GM23338 (cell line): Measurements from ENCODE around the gene SOS2. TPM values are rescaled to one million over a fixed set of nuclear protein-coding genes. Genes with fewer than 3 reads are reported as not detected.

Source experiments
- ATAC-seq: fragments of 200-7000 bp; cut with Tn5 transposase; 3 replicates; pipeline ENCODE4 v1.9.1; 2020
- DNase-seq: peaks from one replicate; pipeline ENCODE4 v3.0.0-alpha.2; 2015; ENCODE audit warnings: low spot score
- H2AFZ ChIP-seq: fragments of 200-600 bp; sonication (generic); 2 replicates; pipeline ENCODE4 v1.8.0; 2016; ENCODE audit warnings: antibody characterized with exemption, mild to moderate bottlenecking, moderate library complexity
- H3F3A ChIP-seq: fragments of 200-600 bp; sonication (generic); replicated peaks from 2 replicates; pipeline ENCODE4 v1.8.0; 2017; ENCODE audit warnings: antibody characterized with exemption, mixed run types, low read depth
- H3K27ac ChIP-seq: fragments of 200-600 bp; sonication (generic); 2 replicates; pipeline ENCODE4 v1.6.1; 2016; ENCODE audit warnings: low read depth
- H3K27me3 ChIP-seq: fragments of 200-600 bp; sonication (generic); 2 replicates; pipeline ENCODE4 v1.8.0; 2016; ENCODE audit warnings: mild to moderate bottlenecking, mixed run types, moderate library complexity; ENCODE audit not compliant: insufficient read depth
- H3K36me3 ChIP-seq: fragments of 200-600 bp; sonication (generic); 2 replicates; pipeline ENCODE4 v1.8.0; 2016; ENCODE audit warnings: mild to moderate bottlenecking; ENCODE audit not compliant: insufficient read depth
- H3K4me1 ChIP-seq: fragments of 200-600 bp; sonication (generic); 2 replicates; pipeline ENCODE4 v1.8.0; 2016; ENCODE audit warnings: mild to moderate bottlenecking, moderate library complexity; ENCODE audit not compliant: insufficient read depth
- H3K4me2 ChIP-seq: fragments of 200-600 bp; sonication (generic); 2 replicates; pipeline ENCODE4 v1.7.1; 2017; ENCODE audit warnings: mixed run types
- H3K4me3 ChIP-seq: fragments of 200-600 bp; sonication (generic); 2 replicates; pipeline ENCODE4 v1.6.1; 2016; ENCODE audit warnings: mixed run types
- H3K79me2 ChIP-seq: fragments of 200-600 bp; sonication (generic); replicated peaks from 2 replicates; pipeline ENCODE4 v1.8.0; 2017; ENCODE audit warnings: mild to moderate bottlenecking; ENCODE audit not compliant: insufficient read depth
- H3K9me2 ChIP-seq: fragments of 200-600 bp; sonication (generic); 2 replicates; pipeline ENCODE4 v1.8.0; 2017; ENCODE audit not compliant: insufficient read depth
- H4K20me1 ChIP-seq: fragments of 200-600 bp; sonication (generic); replicated peaks from 2 replicates; pipeline ENCODE4 v1.8.0; 2017; ENCODE audit warnings: mild to moderate bottlenecking; ENCODE audit not compliant: insufficient read depth
- H3K27ac Mint-ChIP-seq: 2 replicates; pipeline ENCODE4 v1.8.0; 2020; ENCODE audit warnings: inconsistent platforms, mild to moderate bottlenecking, moderate library complexity, mixed read lengths
- H3K27me3 Mint-ChIP-seq: 3 replicates; pipeline ENCODE4 v1.8.0; 2022; ENCODE audit warnings: low read depth, mild to moderate bottlenecking, moderate library complexity, mixed read lengths, inconsistent platforms; ENCODE audit not compliant: insufficient read depth, poor library complexity
- H3K36me3 Mint-ChIP-seq: 3 replicates; pipeline ENCODE4 v1.8.0; 2021; ENCODE audit warnings: low read depth, mild to moderate bottlenecking, inconsistent platforms, moderate library complexity, mixed read lengths
- H3K4me1 Mint-ChIP-seq: 3 replicates; pipeline ENCODE4 v1.8.0; 2020; ENCODE audit warnings: mild to moderate bottlenecking, inconsistent platforms, mixed read lengths
- H3K4me3 Mint-ChIP-seq: 3 replicates; pipeline ENCODE4 v1.8.0; 2021; ENCODE audit warnings: moderate library complexity, mild to moderate bottlenecking, inconsistent platforms, mixed read lengths
- H3K9me3 Mint-ChIP-seq: 3 replicates; pipeline ENCODE4 v1.8.0; 2020; ENCODE audit warnings: moderate library complexity, mild to moderate bottlenecking, inconsistent platforms, mixed read lengths
- CREB1 ChIP-seq: fragments of 250-450 bp; sonication (Bioruptor Pico); IDR thresholded peaks from 2 replicates; pipeline ENCODE4 v1.5.0; 2020; ENCODE audit warnings: low read depth, mild to moderate bottlenecking, moderate library complexity
- EZH2 ChIP-seq: fragments of 200-600 bp; sonication (generic); IDR thresholded peaks from one replicate; pipeline ENCODE4 v1.8.0; 2017; ENCODE audit warnings: antibody characterized with exemption, mild to moderate bottlenecking, low read depth; ENCODE audit not compliant: unreplicated experiment
- EZH2phosphoT487 ChIP-seq: fragments of 200-600 bp; sonication (generic); IDR thresholded peaks from one replicate; pipeline ENCODE4 v1.8.1; 2018; ENCODE audit warnings: antibody characterized with exemption; ENCODE audit not compliant: unreplicated experiment
- JUNB ChIP-seq: IDR thresholded peaks from one replicate; pipeline ENCODE4 v1.6.1; 2016; ENCODE audit warnings: antibody characterized with exemption; ENCODE audit not compliant: unreplicated experiment
- NANOG ChIP-seq: IDR thresholded peaks from 2 replicates; pipeline ENCODE4 v1.6.1; 2016; ENCODE audit warnings: antibody characterized with exemption, borderline replicate concordance
- POLR2AphosphoS5 ChIP-seq: IDR thresholded peaks from 2 replicates; pipeline ENCODE4 v1.6.1; 2016; ENCODE audit warnings: antibody characterized with exemption, low read depth
- STAT1 ChIP-seq: IDR thresholded peaks from one replicate; pipeline ENCODE4 v1.6.1; 2016; ENCODE audit warnings: antibody characterized with exemption; ENCODE audit not compliant: unreplicated experiment
- ZNF114 ChIP-seq: fragments of 250-450 bp; sonication (Bioruptor Pico); IDR thresholded peaks from 2 replicates; pipeline ENCODE4 v1.5.0; 2020; ENCODE audit warnings: mild to moderate bottlenecking, moderate library complexity
- ZNF331 ChIP-seq: fragments of 250-450 bp; sonication (Bioruptor Pico); IDR thresholded peaks from 2 replicates; pipeline ENCODE4 v1.5.0; 2020; ENCODE audit warnings: low read depth, mild to moderate bottlenecking, moderate library complexity
- polyA plus RNA-seq: library from polyadenylated mRNA; unstranded; fragments of >200 nt; fragmentation: Nextera tagmentation; extraction: Ambion mirVana; gene quantifications from 2 replicates; pipeline ENCODE4 v1.2.1, GENCODE V29; 2016
- total RNA-seq: library from RNA; depleted of rRNA; stranded (reverse); fragments of >200 nt; shearing (Covaris generic); gene quantifications from 2 replicates; pipeline ENCODE4 v1.2.3, GENCODE V29; 2014
- TF ChIP-seq, protein P1 (sequence below), 2 experiments: fragments of 200-600 bp in 1 of 2; sonication (generic) in 1 of 2; conservative IDR thresholded peaks; 2 replicates each; pipeline versions ENCODE4 v1.5.1 to v1.6.1; 2016 to 2017; ENCODE audit warnings: antibody characterized with exemption in 2 of 2, low read depth in 2 of 2, mild to moderate bottlenecking in 2 of 2, moderate library complexity in 1 of 2
- TF ChIP-seq, protein P2 (sequence below): IDR thresholded peaks from 2 replicates; pipeline ENCODE4 v1.6.1; 2016; ENCODE audit warnings: antibody characterized with exemption
- TF ChIP-seq, protein P3 (sequence below): fragments of 250-450 bp; sonication (Bioruptor Pico); IDR thresholded peaks from 2 replicates; pipeline ENCODE4 v1.5.0; 2020; ENCODE audit warnings: mild to moderate bottlenecking, moderate library complexity
- TF ChIP-seq, protein P4 (sequence below): IDR thresholded peaks from one replicate; pipeline ENCODE4 v1.6.1; 2018; ENCODE audit warnings: antibody characterized with exemption; ENCODE audit not compliant: unreplicated experiment

SOS2 gene
- total and polyA plus RNA-seq, 2 experiments from 2014 or later: 3.5 to 11.4 TPM

DNA sequence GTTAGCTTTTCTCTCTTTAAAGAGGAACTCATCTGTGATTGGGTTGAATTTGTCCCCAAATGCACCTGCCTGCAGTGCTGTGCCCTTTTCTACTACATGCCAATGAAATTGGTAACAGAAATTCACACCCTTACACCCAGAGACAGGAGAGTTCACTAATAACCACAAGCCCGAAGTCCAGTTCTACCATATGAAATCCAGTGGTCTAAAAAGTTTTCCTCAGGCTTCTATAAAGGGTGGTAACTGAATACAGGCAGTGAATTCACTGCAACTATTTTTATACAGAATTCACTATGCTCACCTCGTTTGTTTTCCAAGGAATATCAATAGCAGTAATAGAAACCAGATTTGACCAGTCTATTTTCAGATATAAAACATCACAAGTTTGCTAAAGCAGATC, 31.5 kb upstream of the SOS2 start:
- H3K4me1 Mint-ChIP-seq: 0 out of 3 replicates have a peak, but pooled peaks cover 2% of the 10 kb centered on the region
- ATAC-seq: no peak
- Histone ChIP-seq H3K36me3 (no peaks in the 10 kb centered on the region), H4K20me1 (no peaks in the 10 kb centered on the region), H3K4me3 (no peak overlapping the region), H3K27ac (no peak overlapping the region), H3F3A (no peaks in the 10 kb centered on the region), H2AFZ (no peak overlapping the region), H3K4me1 (no peaks in the 10 kb centered on the region), H3K4me2 (no peak overlapping the region), H3K27me3 (no peaks in the 10 kb centered on the region), H3K9me2 (no peaks in the 10 kb centered on the region), H3K79me2 (no peaks in the 10 kb centered on the region)
- H3K9me3 Mint-ChIP-seq: no peaks in the 10 kb centered on the region
- no peak overlapping the region for H3K4me3 Mint-ChIP-seq
- DNase-seq: no peak
- peaks cover 4% of the 10 kb centered on the region; the same call in 1 of the 3 replicates for H3K36me3 Mint-ChIP-seq
- no peaks in the 10 kb centered on the region for H3K27me3 Mint-ChIP-seq
- no peak for TF ChIP-seq EZH2phosphoT487
- TF ChIP-seq POLR2AphosphoS5: no peak
- TF ChIP-seq ZNF114 (CRISPR knock-in tag): no peak
- TF ChIP-seq CREB1 (CRISPR knock-in tag): no peak
- no peak for TF ChIP-seq STAT1
- TF ChIP-seq NANOG: no peak
- no peak for TF ChIP-seq ZNF331 (CRISPR knock-in tag)
- TF ChIP-seq, protein P1, sequence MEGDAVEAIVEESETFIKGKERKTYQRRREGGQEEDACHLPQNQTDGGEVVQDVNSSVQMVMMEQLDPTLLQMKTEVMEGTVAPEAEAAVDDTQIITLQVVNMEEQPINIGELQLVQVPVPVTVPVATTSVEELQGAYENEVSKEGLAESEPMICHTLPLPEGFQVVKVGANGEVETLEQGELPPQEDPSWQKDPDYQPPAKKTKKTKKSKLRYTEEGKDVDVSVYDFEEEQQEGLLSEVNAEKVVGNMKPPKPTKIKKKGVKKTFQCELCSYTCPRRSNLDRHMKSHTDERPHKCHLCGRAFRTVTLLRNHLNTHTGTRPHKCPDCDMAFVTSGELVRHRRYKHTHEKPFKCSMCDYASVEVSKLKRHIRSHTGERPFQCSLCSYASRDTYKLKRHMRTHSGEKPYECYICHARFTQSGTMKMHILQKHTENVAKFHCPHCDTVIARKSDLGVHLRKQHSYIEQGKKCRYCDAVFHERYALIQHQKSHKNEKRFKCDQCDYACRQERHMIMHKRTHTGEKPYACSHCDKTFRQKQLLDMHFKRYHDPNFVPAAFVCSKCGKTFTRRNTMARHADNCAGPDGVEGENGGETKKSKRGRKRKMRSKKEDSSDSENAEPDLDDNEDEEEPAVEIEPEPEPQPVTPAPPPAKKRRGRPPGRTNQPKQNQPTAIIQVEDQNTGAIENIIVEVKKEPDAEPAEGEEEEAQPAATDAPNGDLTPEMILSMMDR (conservative IDR thresholded peaks at IDR 0.05; ENCODE audit: low read depth in 2 of 2): no peak
- no peak for TF ChIP-seq JUNB
- TF ChIP-seq, protein P2, sequence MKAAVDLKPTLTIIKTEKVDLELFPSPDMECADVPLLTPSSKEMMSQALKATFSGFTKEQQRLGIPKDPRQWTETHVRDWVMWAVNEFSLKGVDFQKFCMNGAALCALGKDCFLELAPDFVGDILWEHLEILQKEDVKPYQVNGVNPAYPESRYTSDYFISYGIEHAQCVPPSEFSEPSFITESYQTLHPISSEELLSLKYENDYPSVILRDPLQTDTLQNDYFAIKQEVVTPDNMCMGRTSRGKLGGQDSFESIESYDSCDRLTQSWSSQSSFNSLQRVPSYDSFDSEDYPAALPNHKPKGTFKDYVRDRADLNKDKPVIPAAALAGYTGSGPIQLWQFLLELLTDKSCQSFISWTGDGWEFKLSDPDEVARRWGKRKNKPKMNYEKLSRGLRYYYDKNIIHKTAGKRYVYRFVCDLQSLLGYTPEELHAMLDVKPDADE: no peak
- TF ChIP-seq, protein P3, sequence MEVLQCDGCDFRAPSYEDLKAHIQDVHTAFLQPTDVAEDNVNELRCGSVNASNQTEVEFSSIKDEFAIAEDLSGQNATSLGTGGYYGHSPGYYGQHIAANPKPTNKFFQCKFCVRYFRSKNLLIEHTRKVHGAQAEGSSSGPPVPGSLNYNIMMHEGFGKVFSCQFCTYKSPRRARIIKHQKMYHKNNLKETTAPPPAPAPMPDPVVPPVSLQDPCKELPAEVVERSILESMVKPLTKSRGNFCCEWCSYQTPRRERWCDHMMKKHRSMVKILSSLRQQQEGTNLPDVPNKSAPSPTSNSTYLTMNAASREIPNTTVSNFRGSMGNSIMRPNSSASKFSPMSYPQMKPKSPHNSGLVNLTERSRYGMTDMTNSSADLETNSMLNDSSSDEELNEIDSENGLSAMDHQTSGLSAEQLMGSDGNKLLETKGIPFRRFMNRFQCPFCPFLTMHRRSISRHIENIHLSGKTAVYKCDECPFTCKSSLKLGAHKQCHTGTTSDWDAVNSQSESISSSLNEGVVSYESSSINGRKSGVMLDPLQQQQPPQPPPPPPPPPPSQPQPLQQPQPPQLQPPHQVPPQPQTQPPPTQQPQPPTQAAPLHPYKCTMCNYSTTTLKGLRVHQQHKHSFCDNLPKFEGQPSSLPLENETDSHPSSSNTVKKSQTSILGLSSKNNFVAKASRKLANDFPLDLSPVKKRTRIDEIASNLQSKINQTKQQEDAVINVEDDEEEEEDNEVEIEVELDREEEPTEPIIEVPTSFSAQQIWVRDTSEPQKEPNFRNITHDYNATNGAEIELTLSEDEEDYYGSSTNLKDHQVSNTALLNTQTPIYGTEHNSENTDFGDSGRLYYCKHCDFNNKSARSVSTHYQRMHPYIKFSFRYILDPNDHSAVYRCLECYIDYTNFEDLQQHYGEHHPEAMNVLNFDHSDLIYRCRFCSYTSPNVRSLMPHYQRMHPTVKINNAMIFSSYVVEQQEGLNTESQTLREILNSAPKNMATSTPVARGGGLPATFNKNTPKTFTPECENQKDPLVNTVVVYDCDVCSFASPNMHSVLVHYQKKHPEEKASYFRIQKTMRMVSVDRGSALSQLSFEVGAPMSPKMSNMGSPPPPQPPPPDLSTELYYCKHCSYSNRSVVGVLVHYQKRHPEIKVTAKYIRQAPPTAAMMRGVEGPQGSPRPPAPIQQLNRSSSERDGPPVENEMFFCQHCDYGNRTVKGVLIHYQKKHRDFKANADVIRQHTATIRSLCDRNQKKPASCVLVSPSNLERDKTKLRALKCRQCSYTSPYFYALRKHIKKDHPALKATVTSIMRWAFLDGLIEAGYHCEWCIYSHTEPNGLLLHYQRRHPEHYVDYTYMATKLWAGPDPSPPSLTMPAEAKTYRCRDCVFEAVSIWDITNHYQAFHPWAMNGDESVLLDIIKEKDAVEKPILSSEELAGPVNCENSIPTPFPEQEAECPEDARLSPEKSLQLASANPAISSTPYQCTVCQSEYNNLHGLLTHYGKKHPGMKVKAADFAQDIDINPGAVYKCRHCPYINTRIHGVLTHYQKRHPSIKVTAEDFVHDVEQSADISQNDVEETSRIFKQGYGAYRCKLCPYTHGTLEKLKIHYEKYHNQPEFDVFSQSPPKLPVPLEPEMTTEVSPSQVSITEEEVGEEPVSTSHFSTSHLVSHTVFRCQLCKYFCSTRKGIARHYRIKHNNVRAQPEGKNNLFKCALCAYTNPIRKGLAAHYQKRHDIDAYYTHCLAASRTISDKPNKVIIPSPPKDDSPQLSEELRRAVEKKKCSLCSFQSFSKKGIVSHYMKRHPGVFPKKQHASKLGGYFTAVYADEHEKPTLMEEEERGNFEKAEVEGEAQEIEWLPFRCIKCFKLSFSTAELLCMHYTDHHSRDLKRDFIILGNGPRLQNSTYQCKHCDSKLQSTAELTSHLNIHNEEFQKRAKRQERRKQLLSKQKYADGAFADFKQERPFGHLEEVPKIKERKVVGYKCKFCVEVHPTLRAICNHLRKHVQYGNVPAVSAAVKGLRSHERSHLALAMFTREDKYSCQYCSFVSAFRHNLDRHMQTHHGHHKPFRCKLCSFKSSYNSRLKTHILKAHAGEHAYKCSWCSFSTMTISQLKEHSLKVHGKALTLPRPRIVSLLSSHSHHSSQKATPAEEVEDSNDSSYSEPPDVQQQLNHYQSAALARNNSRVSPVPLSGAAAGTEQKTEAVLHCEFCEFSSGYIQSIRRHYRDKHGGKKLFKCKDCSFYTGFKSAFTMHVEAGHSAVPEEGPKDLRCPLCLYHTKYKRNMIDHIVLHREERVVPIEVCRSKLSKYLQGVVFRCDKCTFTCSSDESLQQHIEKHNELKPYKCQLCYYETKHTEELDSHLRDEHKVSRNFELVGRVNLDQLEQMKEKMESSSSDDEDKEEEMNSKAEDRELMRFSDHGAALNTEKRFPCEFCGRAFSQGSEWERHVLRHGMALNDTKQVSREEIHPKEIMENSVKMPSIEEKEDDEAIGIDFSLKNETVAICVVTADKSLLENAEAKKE (CRISPR knock-in tag): no peak
- TF ChIP-seq, protein P4, sequence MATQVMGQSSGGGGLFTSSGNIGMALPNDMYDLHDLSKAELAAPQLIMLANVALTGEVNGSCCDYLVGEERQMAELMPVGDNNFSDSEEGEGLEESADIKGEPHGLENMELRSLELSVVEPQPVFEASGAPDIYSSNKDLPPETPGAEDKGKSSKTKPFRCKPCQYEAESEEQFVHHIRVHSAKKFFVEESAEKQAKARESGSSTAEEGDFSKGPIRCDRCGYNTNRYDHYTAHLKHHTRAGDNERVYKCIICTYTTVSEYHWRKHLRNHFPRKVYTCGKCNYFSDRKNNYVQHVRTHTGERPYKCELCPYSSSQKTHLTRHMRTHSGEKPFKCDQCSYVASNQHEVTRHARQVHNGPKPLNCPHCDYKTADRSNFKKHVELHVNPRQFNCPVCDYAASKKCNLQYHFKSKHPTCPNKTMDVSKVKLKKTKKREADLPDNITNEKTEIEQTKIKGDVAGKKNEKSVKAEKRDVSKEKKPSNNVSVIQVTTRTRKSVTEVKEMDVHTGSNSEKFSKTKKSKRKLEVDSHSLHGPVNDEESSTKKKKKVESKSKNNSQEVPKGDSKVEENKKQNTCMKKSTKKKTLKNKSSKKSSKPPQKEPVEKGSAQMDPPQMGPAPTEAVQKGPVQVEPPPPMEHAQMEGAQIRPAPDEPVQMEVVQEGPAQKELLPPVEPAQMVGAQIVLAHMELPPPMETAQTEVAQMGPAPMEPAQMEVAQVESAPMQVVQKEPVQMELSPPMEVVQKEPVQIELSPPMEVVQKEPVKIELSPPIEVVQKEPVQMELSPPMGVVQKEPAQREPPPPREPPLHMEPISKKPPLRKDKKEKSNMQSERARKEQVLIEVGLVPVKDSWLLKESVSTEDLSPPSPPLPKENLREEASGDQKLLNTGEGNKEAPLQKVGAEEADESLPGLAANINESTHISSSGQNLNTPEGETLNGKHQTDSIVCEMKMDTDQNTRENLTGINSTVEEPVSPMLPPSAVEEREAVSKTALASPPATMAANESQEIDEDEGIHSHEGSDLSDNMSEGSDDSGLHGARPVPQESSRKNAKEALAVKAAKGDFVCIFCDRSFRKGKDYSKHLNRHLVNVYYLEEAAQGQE: no peak
- TF ChIP-seq EZH2: no peak
- no peak overlapping the region for H3K27ac Mint-ChIP-seq
